H1 (cell line): Measurements from ENCODE around the gene GPSM1. TPM values are rescaled to one million over a fixed set of nuclear protein-coding genes. Genes with fewer than 3 reads are reported as not detected.
A peak's percentile ranks its signal among the peaks of the same experiment; 100 is the strongest.

Experiments
- CTCF ChIA-PET: fragments of 300-600 bp; sonication (Branson Sonifier 250); formaldehyde crosslinking; loops from one replicate; lab custom pipeline; 2021; ENCODE audit not compliant: partially characterized antibody; lab: Charles Lee
- POLR2A ChIA-PET: fragments of 300-600 bp; sonication (Branson Sonifier 250); formaldehyde crosslinking; loops from one replicate; lab custom pipeline; 2021; ENCODE audit warnings: inconsistent platforms; ENCODE audit not compliant: partially characterized antibody; lab: Charles Lee
- DNase-seq, 2 experiments: peaks; one replicate each; pipeline versions ENCODE4 v3.0.0 to v3.0.0-alpha.2; 2010 to 2022; ENCODE audit warnings: low spot score in 2 of 2, low read depth in 1 of 2, mixed read lengths in 1 of 2
- FAIRE-seq: peaks from 2 replicates; lab custom pipeline; 2011; peaks lifted over from hg19 to GRCh38; lab: Jason Lieb, UNC
- H2AFZ ChIP-seq: 2 replicates; pipeline ENCODE4 v1.8.1; 2012; ENCODE audit warnings: low read length, inconsistent platforms
- H2AK5ac ChIP-seq: 2 replicates; pipeline ENCODE4 v1.6.1; 2013; ENCODE audit warnings: low read depth, low read length
- H2BK120ac ChIP-seq: replicated peaks from 2 replicates; pipeline ENCODE3; 2013; ENCODE audit warnings: low read depth, low read length, inconsistent platforms
- H2BK12ac ChIP-seq: 2 replicates; pipeline ENCODE4 v1.6.1; 2013; ENCODE audit warnings: low read depth, low read length
- H2BK15ac ChIP-seq: 2 replicates; pipeline ENCODE4 v1.6.1; 2013; ENCODE audit warnings: low read length
- H2BK20ac ChIP-seq: 2 replicates; pipeline ENCODE4 v1.6.1; 2013; ENCODE audit warnings: low read length
- H2BK5ac ChIP-seq: 2 replicates; pipeline ENCODE4 v1.6.1; 2013; ENCODE audit warnings: low read depth, low read length
- H3K14ac ChIP-seq: 2 replicates; pipeline ENCODE4 v1.6.1; 2013; ENCODE audit warnings: inconsistent platforms; ENCODE audit not compliant: insufficient read length
- H3K18ac ChIP-seq: 2 replicates; pipeline ENCODE4 v1.6.1; 2013; ENCODE audit warnings: low read length; ENCODE audit errors: extremely low read depth
- H3K23ac ChIP-seq: 2 replicates; pipeline ENCODE4 v1.6.1; 2013; ENCODE audit warnings: inconsistent platforms; ENCODE audit not compliant: insufficient read length
- H3K23me2 ChIP-seq: 2 replicates; pipeline ENCODE4 v1.6.1; 2013; ENCODE audit warnings: low read depth, low read length
- H3K27ac ChIP-seq: 2 replicates; pipeline ENCODE4 v1.6.1; 2011; ENCODE audit warnings: low read depth, low read length, inconsistent platforms
- H3K27me3 ChIP-seq, 4 experiments: replicated peaks in 1 of 4; 1 replicate in 1 of 4; 2 replicates in 3 of 4; pipeline versions ENCODE4 v1.6.1 to v1.8.1; 2011 to 2013; ENCODE audit warnings: low read length in 3 of 4, mild to moderate bottlenecking in 3 of 4, inconsistent platforms in 2 of 4, mixed read lengths in 2 of 4, moderate library complexity in 1 of 4; ENCODE audit not compliant: control insufficient read depth in 3 of 4, insufficient read depth in 3 of 4; ENCODE audit errors: extremely low read depth in 1 of 4
- H3K36me3 ChIP-seq, 4 experiments: 2 replicates each; pipeline versions ENCODE4 v1.6.1 to v1.8.1; 2011 to 2013; ENCODE audit warnings: mild to moderate bottlenecking in 4 of 4, low read length in 3 of 4, moderate library complexity in 2 of 4, control low read depth in 1 of 4, inconsistent platforms in 1 of 4; ENCODE audit not compliant: insufficient read depth in 4 of 4, control insufficient read depth in 2 of 4
- H3K4ac ChIP-seq: replicated peaks from 2 replicates; pipeline ENCODE3; 2013; ENCODE audit warnings: low read length, low read depth, mixed read lengths, inconsistent platforms; ENCODE audit not compliant: insufficient read length
- H3K4me1 ChIP-seq, 4 experiments: replicated peaks in 1 of 4; 1 replicate in 1 of 4; 2 replicates in 3 of 4; pipeline versions ENCODE4 v1.6.1 to v1.8.1; 2011 to 2013; ENCODE audit warnings: low read length in 3 of 4, inconsistent platforms in 2 of 4, mixed read lengths in 1 of 4; ENCODE audit not compliant: insufficient read depth in 4 of 4, control insufficient read depth in 3 of 4
- H3K4me2 ChIP-seq, 2 experiments: 2 replicates each; pipeline versions ENCODE4 v1.6.1 to v1.8.1; 2011 to 2013; ENCODE audit warnings: low read depth in 2 of 2, low read length in 2 of 2, control low read depth in 1 of 2, inconsistent platforms in 1 of 2, mild to moderate bottlenecking in 1 of 2; ENCODE audit not compliant: insufficient read depth in 1 of 2
- H3K4me3 ChIP-seq, 4 experiments: fragments of 200-600, 300-600 bp in 1 of 4; sonication (generic), shearing (Covaris generic), sonication (Bioruptor Twin) in 1 of 4; 2 replicates each; pipeline versions ENCODE4 v1.5.1 to v1.8.1; 2011 to 2016; ENCODE audit warnings: low read length in 4 of 4, low read depth in 3 of 4, control low read depth in 2 of 4, inconsistent platforms in 2 of 4, mild to moderate bottlenecking in 2 of 4, mixed read lengths in 1 of 4, moderate library complexity in 1 of 4; ENCODE audit not compliant: insufficient read depth in 2 of 4; ENCODE audit errors: extremely low read depth in 1 of 4
- H3K56ac ChIP-seq: replicated peaks from 2 replicates; pipeline ENCODE3; 2013; ENCODE audit warnings: low read depth, mild to moderate bottlenecking, mixed read lengths, low read length, inconsistent platforms; ENCODE audit not compliant: insufficient read length
- H3K79me1 ChIP-seq: 2 replicates; pipeline ENCODE4 v1.6.1; 2013; ENCODE audit warnings: low read depth, low read length, control low read depth
- H3K79me2 ChIP-seq, 2 experiments: 2 replicates each; pipeline versions ENCODE4 v1.6.1 to v1.8.1; 2012 to 2013; ENCODE audit warnings: low read length in 2 of 2, mild to moderate bottlenecking in 2 of 2, inconsistent platforms in 1 of 2; ENCODE audit not compliant: insufficient read depth in 2 of 2, control insufficient read depth in 1 of 2
- H3K9ac ChIP-seq, 4 experiments: replicated peaks in 1 of 4; 1 replicate in 1 of 4; 2 replicates in 3 of 4; pipeline versions ENCODE4 v1.6.1 to v1.8.1; 2011 to 2013; ENCODE audit warnings: low read depth in 3 of 4, low read length in 3 of 4, control low read depth in 2 of 4, mild to moderate bottlenecking in 2 of 4, moderate library complexity in 2 of 4, inconsistent platforms in 1 of 4; ENCODE audit errors: extremely low read depth in 1 of 4
- H3K9me3 ChIP-seq, 2 experiments: 2 replicates each; pipeline versions ENCODE4 v1.6.1 to v1.8.1; 2012 to 2013; ENCODE audit warnings: mild to moderate bottlenecking in 2 of 2, moderate library complexity in 2 of 2, control low read depth in 1 of 2, inconsistent platforms in 1 of 2, low read depth in 1 of 2, low read length in 1 of 2, mixed read lengths in 1 of 2; ENCODE audit not compliant: insufficient read depth in 2 of 2
- H4K20me1 ChIP-seq, 2 experiments: replicated peaks in 1 of 2; 2 replicates each; pipeline versions ENCODE3 to v1.8.1; 2011 to 2013; ENCODE audit warnings: inconsistent platforms in 2 of 2, low read length in 2 of 2, mild to moderate bottlenecking in 1 of 2; ENCODE audit not compliant: insufficient read depth in 2 of 2, control insufficient read depth in 1 of 2
- H4K5ac ChIP-seq: 2 replicates; pipeline ENCODE4 v1.6.1; 2013; ENCODE audit warnings: low read length, low read depth, mixed read lengths, inconsistent platforms; ENCODE audit not compliant: insufficient read length
- H4K8ac ChIP-seq: 2 replicates; pipeline ENCODE4 v1.8.0; 2013; ENCODE audit warnings: mild to moderate bottlenecking, moderate library complexity, low read length, inconsistent platforms; ENCODE audit not compliant: insufficient read depth; ENCODE audit errors: extremely low read depth
- H4K91ac ChIP-seq: replicated peaks from 2 replicates; pipeline ENCODE3; 2013; ENCODE audit warnings: low read length, mixed read lengths, inconsistent platforms; ENCODE audit not compliant: insufficient read length
- CHD1 ChIP-seq: IDR thresholded peaks from 2 replicates; pipeline ENCODE4 v1.6.1; 2012; ENCODE audit warnings: low read depth, low read length, improper control_type of control experiment
- CREB1 ChIP-seq: IDR thresholded peaks from 2 replicates; pipeline ENCODE4 v1.6.1; 2012; ENCODE audit warnings: inconsistent platforms
- GTF2F1 ChIP-seq: IDR thresholded peaks from 2 replicates; pipeline ENCODE4 v1.6.1; 2012; ENCODE audit warnings: low read depth, low read length, improper control_type of control experiment, borderline replicate concordance
- MAFK ChIP-seq: IDR thresholded peaks from 2 replicates; pipeline ENCODE4 v1.6.1; 2012; ENCODE audit warnings: low read depth, mild to moderate bottlenecking, improper control_type of control experiment, low read length
- POLR2AphosphoS5 ChIP-seq: IDR thresholded peaks from 2 replicates; pipeline ENCODE4 v1.6.1; 2011; ENCODE audit warnings: low read depth, low read length
- POU5F1 ChIP-seq: IDR thresholded peaks from 2 replicates; pipeline ENCODE4 v1.6.1; 2011; ENCODE audit warnings: low read depth, mild to moderate bottlenecking, low read length, moderate library complexity
- SIRT6 ChIP-seq: IDR thresholded peaks from one replicate; pipeline ENCODE4 v1.7.1; 2012; ENCODE audit warnings: low read length, inconsistent platforms
- SP4 ChIP-seq: IDR thresholded peaks from 2 replicates; pipeline ENCODE4 v1.6.1; 2012; ENCODE audit warnings: low read length, inconsistent platforms
- TBP ChIP-seq: IDR thresholded peaks from 2 replicates; pipeline ENCODE4 v1.6.1; 2011; ENCODE audit warnings: low read depth, low read length, improper control_type of control experiment
- TCF12 ChIP-seq: IDR thresholded peaks from 2 replicates; pipeline ENCODE4 v1.6.1; 2011; ENCODE audit warnings: low read depth, mild to moderate bottlenecking, low read length
- USF2 ChIP-seq: IDR thresholded peaks from 2 replicates; pipeline ENCODE4 v1.6.1; 2011; ENCODE audit warnings: low read length, improper control_type of control experiment
- YY1 ChIP-seq: IDR thresholded peaks from 2 replicates; pipeline ENCODE4 v1.6.1; 2011; ENCODE audit warnings: low read depth, mild to moderate bottlenecking, low read length
- WGBS, 2 experiments: shearing (Covaris generic) in 1 of 2; methylation state at CpG; one replicate each; pipeline versions ENCODE4 v1.1.6 to v1.1.7; 2013 to 2015; ENCODE audit warnings: low lambda C conversion rate in 2 of 2, mixed read lengths in 2 of 2, inconsistent platforms in 1 of 2, low coverage in 1 of 2, missing lambda C conversion rate in 1 of 2; ENCODE audit not compliant: insufficient replicate concordance in 2 of 2, insufficient coverage in 1 of 2, insufficient read length in 1 of 2; ENCODE audit errors: extremely low coverage in 1 of 2, missing lambda C conversion rate in 1 of 2; 5-methylcytosine and 5-hydroxymethylcytosine counted together
- polyA plus RNA-seq, 7 experiments: library from polyadenylated mRNA; depleted of rRNA in 3 of 7; stranded (reverse) in 5 of 7; unstranded in 2 of 7; fragments of >200 nt in 5 of 7; fragments of 200-250 nt in 2 of 7; gene quantifications; 1 replicate in 5 of 7; 2 replicates in 1 of 7; 4 replicates in 1 of 7; pipeline versions ENCODE4 v1.2.1 to v1.2.3, GENCODE V29; 2011 to 2013; ENCODE audit warnings: missing spikeins in 2 of 7, mixed read lengths in 2 of 7
- total RNA-seq: library from RNA; stranded (reverse); fragmentation: NEBNext Ultra II Directional; extraction: Animal tissue kit (Norgen Biotek cat#: 25700); gene quantifications from 2 replicates; pipeline ENCODE4 v1.2.1, GENCODE V29; 2021

GPSM1 gene
- total and polyA plus RNA-seq, 2 of the 8 experiments (the other 6 are each of a cell fraction or from before 2014, with no cell fraction given): 12.8 to 18.0 TPM

GRCh38 chr9:136323371-136323789 is 4.0 kb upstream of the GPSM1 start:
- CTCF ChIA-PET: interaction anchor here (0.6 to 2.9 kb wide), 21 partner anchors 10 to 1803 kb away, joined by 3 to 46 read pairs (median 3); partner anchors contain the start of gene DNLZ

More at GRCh38 chr9:136323371-136323789, 4.0 kb upstream of the GPSM1 start:
- H2AK5ac ChIP-seq: no peak overlapping the region
- H2BK12ac ChIP-seq: peak overlapping the region; percentile 46; the same call in 1 of the 2 replicates
- H3K36me3 ChIP-seq: no peaks in the 10 kb centered on the region
- H3K23me2 ChIP-seq: peaks cover 4% of the 10 kb centered on the region; the same call in 1 of the 2 replicates
- H2BK5ac ChIP-seq: no peak overlapping the region
- H2BK20ac ChIP-seq: 0 out of 2 replicates have a peak overlapping the region, but pooled peaks have one; percentile 6
- H4K20me1 ChIP-seq: no peaks in the 10 kb centered on the region
- H3K23ac ChIP-seq: no peak overlapping the region
- H3K4ac ChIP-seq: no peak overlapping the region
- no peak overlapping the region for H3K56ac ChIP-seq
- no peak overlapping the region for H3K4me2 ChIP-seq
- H3K79me1 ChIP-seq: no peaks in the 10 kb centered on the region
- peaks cover 0 to 18% (median 18%) of the 10 kb centered on the region in 4 experiments; a peak in 6 of 7 replicates for H3K4me1 ChIP-seq
- no peaks in the 10 kb centered on the region for H3K79me2 ChIP-seq
- POLR2A ChIA-PET: interaction anchor here (0.7 to 1.5 kb wide), 7 partner anchors 10 to 395 kb away, joined by 3 to 6 read pairs (median 3); no protein-coding TSS in a partner anchor
- WGBS, 2 experiments: 92% methylated on average over 17 of the region's 17 CpGs; no CpG with 5 or more reads in 1 of the 2 experiments
- H3K9ac ChIP-seq: no peak overlapping the region
- H3K27me3 ChIP-seq: no peaks in the 10 kb centered on the region
- FAIRE-seq: no peak
- H4K5ac ChIP-seq: no peak overlapping the region
- H3K14ac ChIP-seq: no peak overlapping the region
- no peak overlapping the region for H3K18ac ChIP-seq
- TF ChIP-seq POLR2AphosphoS5 (no peak), POU5F1 (no peak), CHD1 (no peak), GTF2F1 (no peak), CREB1 (no peak), SP4 (no peak), USF2 (no peak), YY1 (no peak), TCF12 (no peak), TBP (no peak), SIRT6 (no peak), MAFK (no peak)
- no peak overlapping the region for H4K91ac ChIP-seq
- H2BK120ac ChIP-seq: no peak overlapping the region
- no peaks in the 10 kb centered on the region for H3K9me3 ChIP-seq
- H4K8ac ChIP-seq: no peak overlapping the region; the same call in 1 of the 2 replicates
- no peak overlapping the region for H3K27ac ChIP-seq
- no peak overlapping the region for H3K4me3 ChIP-seq
- no peak overlapping the region for H2AFZ ChIP-seq
- H2BK15ac ChIP-seq: peak overlapping the region; percentile 89; the same call in 1 of the 2 replicates
- no peak for DNase-seq
